HCT116 (cell line): ENCODE results near the gene DKK3. TPM values are rescaled to one million over a fixed set of nuclear protein-coding genes. Genes with fewer than 3 reads are reported as not detected.

Experiments
- ATAC-seq: fragments of 200-7000 bp; cut with Tn5 transposase; 2 replicates; pipeline ENCODE4 v1.9.1; 2020; ENCODE audit warnings: mild to moderate bottlenecking, moderate library complexity
- BruUV-seq: library from RNA; stranded (reverse); fragments of 400-500 nt; replicated peaks from 2 replicates; lab custom pipeline; 2021; lab: Mats Ljungman, UMichigan
- CTCF ChIA-PET: fragments of 300-600 bp; sonication (Branson Sonifier 250); formaldehyde crosslinking; loops from one replicate; lab custom pipeline; 2021; ENCODE audit warnings: antibody characterized with exemption; lab: Charles Lee
- POLR2A ChIA-PET: fragments of 300-600, 350-600 bp; sonication (Branson Sonifier 250); formaldehyde crosslinking; loops from one replicate; lab custom pipeline; 2021; ENCODE audit warnings: antibody characterized with exemption; lab: Charles Lee
- RAD21 ChIA-PET, 2 experiments: fragments of 300-600 bp; sonication (Branson Sonifier 250); formaldehyde crosslinking; loops; one replicate each; lab custom pipeline; 2023; ENCODE audit warnings: low total read pairs in 2 of 2; ENCODE audit not compliant: uncharacterized antibody in 2 of 2, unreplicated experiment in 2 of 2, low non-redundant PET in 1 of 2; lab: Charles Lee
- DNase-seq: peaks from one replicate; pipeline ENCODE4 v3.0.0-alpha.2; 2010; ENCODE audit warnings: low read depth, low spot score
- H2AFZ ChIP-seq: fragments of 200-600 bp; shearing (Covaris generic), sonication (generic); 2 replicates; pipeline ENCODE4 v1.6.1; 2017; ENCODE audit warnings: low read depth, mixed run types, mixed read lengths, antibody characterized with exemption, low read length; ENCODE audit not compliant: poor library complexity, severe bottlenecking
- H3K27ac ChIP-seq: 2 replicates; pipeline ENCODE4 v1.5.1; 2012; ENCODE audit warnings: low read depth, low read length
- H3K27me3 ChIP-seq: fragments of 200-600 bp; sonication (generic); 2 replicates; pipeline ENCODE4 v1.6.1; 2016; ENCODE audit warnings: mixed run types, low read length, mixed read lengths; ENCODE audit not compliant: insufficient read depth
- H3K36me3 ChIP-seq, 2 experiments: fragments of 200-500 bp in 1 of 2; fragments of 200-600 bp in 1 of 2; sonication (Bioruptor generic) in 1 of 2; sonication (generic) in 1 of 2; 2 replicates each; pipeline versions ENCODE4 v1.5.1 to v1.6.1; 2014 to 2016; ENCODE audit warnings: low read length in 2 of 2, inconsistent platforms in 1 of 2, mixed read lengths in 1 of 2, mixed run types in 1 of 2; ENCODE audit not compliant: insufficient read depth in 2 of 2, control insufficient read depth in 1 of 2
- H3K4me1 ChIP-seq, 2 experiments: fragments of 200-600 bp in 1 of 2; sonication (generic) in 1 of 2; 2 replicates each; pipeline versions ENCODE4 v1.5.1 to v1.6.1; 2012 to 2017; ENCODE audit warnings: low read length in 2 of 2, inconsistent platforms in 1 of 2, mild to moderate bottlenecking in 1 of 2, mixed read lengths in 1 of 2, mixed run types in 1 of 2, moderate library complexity in 1 of 2; ENCODE audit not compliant: insufficient read depth in 2 of 2, control insufficient read depth in 1 of 2
- H3K4me2 ChIP-seq: fragments of 200-600 bp; sonication (generic); 2 replicates; pipeline ENCODE4 v1.6.1; 2017; ENCODE audit warnings: mixed run types, low read length, mixed read lengths
- H3K4me3 ChIP-seq, 2 experiments: fragments of 200-600 bp in 1 of 2; sonication (generic) in 1 of 2; replicated peaks in 1 of 2; 2 replicates each; pipeline ENCODE4 v1.5.1; 2011 to 2016; ENCODE audit warnings: low read length in 2 of 2, control low read depth in 1 of 2, low read depth in 1 of 2, mild to moderate bottlenecking in 1 of 2, mixed read lengths in 1 of 2, mixed run types in 1 of 2
- H3K79me2 ChIP-seq: fragments of 200-600 bp; sonication (generic); 2 replicates; pipeline ENCODE4 v1.6.1; 2017; ENCODE audit warnings: mild to moderate bottlenecking, mixed run types, low read length, moderate library complexity, mixed read lengths; ENCODE audit not compliant: insufficient read depth
- H3K9ac ChIP-seq: fragments of 200-600 bp; sonication (generic); 2 replicates; pipeline ENCODE4 v1.6.1; 2016; ENCODE audit warnings: low read length, mixed read lengths
- H3K9me2 ChIP-seq: fragments of 200-600 bp; sonication (generic), shearing (Covaris generic); 2 replicates; pipeline ENCODE4 v1.6.1; 2017; ENCODE audit warnings: mixed run types, mild to moderate bottlenecking, moderate library complexity; ENCODE audit not compliant: insufficient read depth
- H3K9me3 ChIP-seq, 2 experiments: fragments of 200-500 bp in 1 of 2; fragments of 200-600 bp in 1 of 2; sonication (Bioruptor generic) in 1 of 2; sonication (generic) in 1 of 2; 2 replicates each; pipeline ENCODE4 v1.6.1; 2014 to 2017; ENCODE audit warnings: low read length in 2 of 2, mixed read lengths in 2 of 2, inconsistent platforms in 1 of 2, low read depth in 1 of 2, mild to moderate bottlenecking in 1 of 2, mixed run types in 1 of 2, moderate library complexity in 1 of 2; ENCODE audit not compliant: control insufficient read depth in 1 of 2, insufficient read depth in 1 of 2
- H4K20me1 ChIP-seq: fragments of 200-600 bp; sonication (generic), shearing (Covaris generic); 2 replicates; pipeline ENCODE4 v1.6.1; 2017; ENCODE audit warnings: mixed run types, mild to moderate bottlenecking, moderate library complexity; ENCODE audit not compliant: insufficient read depth
- CEBPB ChIP-seq: IDR thresholded peaks from 2 replicates; pipeline ENCODE4 v1.6.1; 2012; ENCODE audit warnings: low read depth
- EGR1 ChIP-seq: IDR thresholded peaks from 2 replicates; pipeline ENCODE4 v1.6.1; 2012; ENCODE audit warnings: low read depth
- ELF1 ChIP-seq: IDR thresholded peaks from 2 replicates; pipeline ENCODE4 v1.6.1; 2012; ENCODE audit warnings: low read depth, borderline replicate concordance
- EZH2phosphoT487 ChIP-seq: fragments of 200-600 bp; IDR thresholded peaks from 2 replicates; pipeline ENCODE4 v1.6.1; 2018; ENCODE audit warnings: antibody characterized with exemption, borderline replicate concordance
- FOSL1 ChIP-seq: IDR thresholded peaks from 2 replicates; pipeline ENCODE4 v1.6.1; 2012; ENCODE audit warnings: low read depth
- JUND ChIP-seq: IDR thresholded peaks from 2 replicates; pipeline ENCODE4 v1.6.1; 2012
- POLR2A ChIP-seq: IDR thresholded peaks from 2 replicates; pipeline ENCODE4 v1.7.0; 2011; ENCODE audit warnings: borderline replicate concordance; ENCODE audit not compliant: insufficient read depth, insufficient read length; ENCODE audit errors: extremely low read depth
- POLR2AphosphoS5 ChIP-seq: IDR thresholded peaks from 2 replicates; pipeline ENCODE4 v1.6.1; 2011; ENCODE audit warnings: mild to moderate bottlenecking, low read depth, low read length, moderate library complexity
- RAD21 ChIP-seq: IDR thresholded peaks from 2 replicates; pipeline ENCODE4 v1.6.1; 2012; ENCODE audit warnings: low read depth, mild to moderate bottlenecking
- SIN3A ChIP-seq: IDR thresholded peaks from 2 replicates; pipeline ENCODE4 v1.6.1; 2012; ENCODE audit warnings: low read depth
- SP1 ChIP-seq: IDR thresholded peaks from 2 replicates; pipeline ENCODE4 v1.6.1; 2012; ENCODE audit warnings: low read depth
- SRF ChIP-seq: IDR thresholded peaks from 2 replicates; pipeline ENCODE4 v1.6.1; 2012; ENCODE audit warnings: low read depth
- TCF7L2 ChIP-seq: IDR thresholded peaks from 2 replicates; pipeline ENCODE4 v1.7.0; 2011; ENCODE audit warnings: borderline replicate concordance, inconsistent platforms; ENCODE audit not compliant: insufficient read depth, insufficient read length; ENCODE audit errors: extremely low read depth
- YY1 ChIP-seq: IDR thresholded peaks from 2 replicates; pipeline ENCODE4 v1.6.1; 2011; ENCODE audit warnings: low read length, low read depth, moderate library complexity, mild to moderate bottlenecking; ENCODE audit not compliant: insufficient replicate concordance; ENCODE audit errors: extremely low read depth
- ZNF274 ChIP-seq: fragments of 200-500 bp; sonication (Bioruptor generic); IDR thresholded peaks from 2 replicates; pipeline ENCODE4 v1.6.1; 2014; ENCODE audit warnings: mild to moderate bottlenecking, low read depth, low read length, inconsistent platforms
- intact Hi-C: fragments of 100-400 bp; cut with micrococcal nuclease; formaldehyde crosslinking; loops from 2 replicates; pipeline ENCODE4 v1.10.0; 2022
- total RNA-seq: library from RNA; stranded (reverse); gene quantifications from one replicate; pipeline ENCODE4 v1.2.1, GENCODE V29; 2021; ENCODE audit not compliant: unreplicated experiment
- TF ChIP-seq, protein P1 (sequence below): IDR thresholded peaks from 2 replicates; pipeline ENCODE4 v1.6.1; 2011; ENCODE audit warnings: mild to moderate bottlenecking, low read length, moderate library complexity; ENCODE audit not compliant: insufficient replicate concordance; ENCODE audit errors: extremely low read depth
- TF ChIP-seq, protein P2 (sequence below): IDR thresholded peaks from 2 replicates; pipeline ENCODE4 v1.6.1; 2012; ENCODE audit warnings: low read depth

The DKK3 gene
- total RNA-seq, 1 experiment from 2014 or later, result 0.49 TPM

- TF ChIP-seq, protein P1, sequence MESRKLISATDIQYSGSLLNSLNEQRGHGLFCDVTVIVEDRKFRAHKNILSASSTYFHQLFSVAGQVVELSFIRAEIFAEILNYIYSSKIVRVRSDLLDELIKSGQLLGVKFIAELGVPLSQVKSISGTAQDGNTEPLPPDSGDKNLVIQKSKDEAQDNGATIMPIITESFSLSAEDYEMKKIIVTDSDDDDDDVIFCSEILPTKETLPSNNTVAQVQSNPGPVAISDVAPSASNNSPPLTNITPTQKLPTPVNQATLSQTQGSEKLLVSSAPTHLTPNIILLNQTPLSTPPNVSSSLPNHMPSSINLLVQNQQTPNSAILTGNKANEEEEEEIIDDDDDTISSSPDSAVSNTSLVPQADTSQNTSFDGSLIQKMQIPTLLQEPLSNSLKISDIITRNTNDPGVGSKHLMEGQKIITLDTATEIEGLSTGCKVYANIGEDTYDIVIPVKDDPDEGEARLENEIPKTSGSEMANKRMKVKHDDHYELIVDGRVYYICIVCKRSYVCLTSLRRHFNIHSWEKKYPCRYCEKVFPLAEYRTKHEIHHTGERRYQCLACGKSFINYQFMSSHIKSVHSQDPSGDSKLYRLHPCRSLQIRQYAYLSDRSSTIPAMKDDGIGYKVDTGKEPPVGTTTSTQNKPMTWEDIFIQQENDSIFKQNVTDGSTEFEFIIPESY, result no peak
- TF ChIP-seq TCF7L2 (no peak), FOSL1 (no peak)
Observed at GRCh38 chr11:11949482-11949881, 58.9 kb downstream of the DKK3 start (continued).

DNA sequence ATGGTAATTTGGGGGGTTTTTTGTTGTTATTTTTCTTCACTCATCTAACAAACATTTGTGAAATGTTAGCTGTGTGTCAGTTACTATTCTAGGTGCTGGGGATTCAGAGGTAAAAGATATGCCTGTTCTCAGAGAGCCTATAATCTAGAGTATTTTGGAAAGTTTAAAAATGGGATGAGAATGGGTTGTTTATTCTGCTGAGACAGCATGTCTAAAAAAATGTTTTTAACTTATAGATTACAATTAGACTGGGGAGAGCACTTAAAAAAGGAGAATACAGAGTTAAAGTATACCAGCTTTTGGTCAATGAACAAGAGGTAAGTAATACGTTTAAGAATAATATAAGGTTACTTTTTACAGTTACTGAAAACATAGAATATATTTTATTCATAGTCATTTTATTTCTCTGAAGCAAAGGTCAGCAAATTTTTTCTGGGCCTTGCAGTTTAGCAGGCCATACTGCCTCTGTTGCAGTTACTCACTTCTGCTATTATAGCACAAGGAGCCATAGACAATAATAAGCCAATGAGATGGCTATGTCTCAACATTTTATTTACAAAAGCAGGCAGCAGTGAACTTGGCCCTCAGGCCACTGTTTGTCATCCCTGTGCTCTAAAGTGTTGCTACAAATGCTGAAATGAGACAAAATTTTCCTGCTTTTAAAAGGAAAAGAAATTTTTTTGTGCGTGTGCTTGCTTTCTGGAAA, 60.0 kb downstream of the DKK3 start:
- no peaks in the 10 kb centered on the region for H4K20me1 ChIP-seq
- H3K27me3 ChIP-seq, result no peaks in the 10 kb centered on the region
- no peak overlapping the region for H3K4me3 ChIP-seq
- BruUV-seq, result no TSS peak
- no peaks in the 10 kb centered on the region for H3K9me3 ChIP-seq
- POLR2A ChIA-PET, result no interaction called here
- ATAC-seq (no peak), DNase-seq (no peak)
- no peak overlapping the region for H3K9ac ChIP-seq
- RAD21 ChIA-PET, result no interaction called here
- CTCF ChIA-PET, result no interaction called here
- no peaks in the 10 kb centered on the region for H3K9me2 ChIP-seq
- no peak overlapping the region for H2AFZ ChIP-seq
- H3K4me2 ChIP-seq, result no peak overlapping the region
- no peak overlapping the region for H3K27ac ChIP-seq
- no peaks in the 10 kb centered on the region for H3K4me1 ChIP-seq
- no peaks in the 10 kb centered on the region for H3K79me2 ChIP-seq
- intact Hi-C loops, result no loop called here
- H3K36me3 ChIP-seq, result peaks cover 5 to 13% of the 10 kb centered on the region in 2 experiments; a peak in 3 of 4 replicates
- TF ChIP-seq, protein P1, result no peak
- TF ChIP-seq FOSL1, result no peak
- TF ChIP-seq EGR1, result no peak
- no peak for TF ChIP-seq RAD21
- no peak for TF ChIP-seq SIN3A
- TF ChIP-seq POLR2A, result no peak
- TF ChIP-seq YY1, result no peak
- no peak for TF ChIP-seq JUND
- TF ChIP-seq SP1, result no peak
- TF ChIP-seq POLR2AphosphoS5, result no peak
- TF ChIP-seq, protein P2, sequence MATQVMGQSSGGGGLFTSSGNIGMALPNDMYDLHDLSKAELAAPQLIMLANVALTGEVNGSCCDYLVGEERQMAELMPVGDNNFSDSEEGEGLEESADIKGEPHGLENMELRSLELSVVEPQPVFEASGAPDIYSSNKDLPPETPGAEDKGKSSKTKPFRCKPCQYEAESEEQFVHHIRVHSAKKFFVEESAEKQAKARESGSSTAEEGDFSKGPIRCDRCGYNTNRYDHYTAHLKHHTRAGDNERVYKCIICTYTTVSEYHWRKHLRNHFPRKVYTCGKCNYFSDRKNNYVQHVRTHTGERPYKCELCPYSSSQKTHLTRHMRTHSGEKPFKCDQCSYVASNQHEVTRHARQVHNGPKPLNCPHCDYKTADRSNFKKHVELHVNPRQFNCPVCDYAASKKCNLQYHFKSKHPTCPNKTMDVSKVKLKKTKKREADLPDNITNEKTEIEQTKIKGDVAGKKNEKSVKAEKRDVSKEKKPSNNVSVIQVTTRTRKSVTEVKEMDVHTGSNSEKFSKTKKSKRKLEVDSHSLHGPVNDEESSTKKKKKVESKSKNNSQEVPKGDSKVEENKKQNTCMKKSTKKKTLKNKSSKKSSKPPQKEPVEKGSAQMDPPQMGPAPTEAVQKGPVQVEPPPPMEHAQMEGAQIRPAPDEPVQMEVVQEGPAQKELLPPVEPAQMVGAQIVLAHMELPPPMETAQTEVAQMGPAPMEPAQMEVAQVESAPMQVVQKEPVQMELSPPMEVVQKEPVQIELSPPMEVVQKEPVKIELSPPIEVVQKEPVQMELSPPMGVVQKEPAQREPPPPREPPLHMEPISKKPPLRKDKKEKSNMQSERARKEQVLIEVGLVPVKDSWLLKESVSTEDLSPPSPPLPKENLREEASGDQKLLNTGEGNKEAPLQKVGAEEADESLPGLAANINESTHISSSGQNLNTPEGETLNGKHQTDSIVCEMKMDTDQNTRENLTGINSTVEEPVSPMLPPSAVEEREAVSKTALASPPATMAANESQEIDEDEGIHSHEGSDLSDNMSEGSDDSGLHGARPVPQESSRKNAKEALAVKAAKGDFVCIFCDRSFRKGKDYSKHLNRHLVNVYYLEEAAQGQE, result no peak
- TF ChIP-seq TCF7L2, result no peak
- no peak for TF ChIP-seq EZH2phosphoT487
- no peak for TF ChIP-seq ZNF274
- no peak for TF ChIP-seq SRF
- TF ChIP-seq CEBPB, result no peak
- TF ChIP-seq ELF1, result no peak
